ENCODE measurements around the gene UBE2D1.
"Not testable (repeated sequence)": the region's sequence is repeated elsewhere in the genome, so short reads cannot be mapped to it uniquely, and the experiment has no call there.

The UBE2D1 gene

GRCh38 chr10:58414270-58415041 is 79.7 kb downstream of the UBE2D1 start:
- H3K27ac Mint-ChIP-seq: no peak overlapping the region
- no peak overlapping the region for H3K4me3 Mint-ChIP-seq
- peaks cover 15% of the 10 kb centered on the region for H3K9me3 Mint-ChIP-seq
- no peak for DNase-seq
- no peaks in the 10 kb centered on the region for H3K36me3 Mint-ChIP-seq (ENCODE audit: low read depth)
- no peak for TF ChIP-seq CTCF (IDR thresholded peaks at IDR 0.05)
- no peaks in the 10 kb centered on the region for H3K4me1 Mint-ChIP-seq
- peaks cover 6% of the 10 kb centered on the region for H3K27me3 Mint-ChIP-seq (ENCODE audit: low read depth, poor library complexity)

GRCh38 chr10:58415757-58416156 is 81.0 kb downstream of the UBE2D1 start:
- Mint-ChIP-seq H3K4me1 (no peaks in the 10 kb centered on the region), H3K4me3 (no peak overlapping the region), H3K27ac (no peak overlapping the region), H3K36me3 (ENCODE audit: low read depth) (no peaks in the 10 kb centered on the region), H3K27me3 (ENCODE audit: low read depth, poor library complexity) (peaks cover 6% of the 10 kb centered on the region), H3K9me3 (peaks cover 25% of the 10 kb centered on the region)
- DNase-seq: no peak
- TF ChIP-seq CTCF (IDR thresholded peaks at IDR 0.05): no peak

- not testable (repeated sequence) for H3K36me3 Mint-ChIP-seq (ENCODE audit: low read depth); DNase-seq; H3K27ac Mint-ChIP-seq; H3K4me1 Mint-ChIP-seq; H3K27me3 Mint-ChIP-seq (ENCODE audit: low read depth, poor library complexity); H3K4me3 Mint-ChIP-seq
- H3K9me3 Mint-ChIP-seq: peaks cover 30% of the 10 kb centered on the region
Observed at GRCh38 chr10:58417902-58418301, 83.1 kb downstream of the UBE2D1 start.

Measured in nephron progenitor cell (in vitro differentiated cells).